Glutamatergic neuron (in vitro differentiated cells): ENCODE measurements around the gene ADISSP. TPM values are rescaled to one million over a fixed set of nuclear protein-coding genes. Genes with fewer than 3 reads are reported as not detected.

Source experiments
- DNase-seq: peaks from one replicate; pipeline ENCODE4 v3.0.0; 2022
- H3K27ac Mint-ChIP-seq: one replicate; pipeline ENCODE4 v1.8.0; 2020; ENCODE audit warnings: mild to moderate bottlenecking, mixed read lengths, inconsistent platforms; ENCODE audit not compliant: unreplicated experiment
- H3K27me3 Mint-ChIP-seq: one replicate; pipeline ENCODE4 v1.8.0; 2020; ENCODE audit warnings: mild to moderate bottlenecking, moderate library complexity, mixed read lengths, inconsistent platforms; ENCODE audit not compliant: unreplicated experiment
- H3K36me3 Mint-ChIP-seq: one replicate; pipeline ENCODE4 v1.8.0; 2020; ENCODE audit warnings: mild to moderate bottlenecking, mixed read lengths, inconsistent platforms; ENCODE audit not compliant: unreplicated experiment
- H3K4me1 Mint-ChIP-seq: one replicate; pipeline ENCODE4 v1.8.0; 2020; ENCODE audit warnings: mild to moderate bottlenecking, low read depth, mixed read lengths, inconsistent platforms; ENCODE audit not compliant: unreplicated experiment
- H3K4me3 Mint-ChIP-seq: one replicate; pipeline ENCODE4 v1.8.0; 2020; ENCODE audit warnings: mild to moderate bottlenecking, mixed read lengths, inconsistent platforms; ENCODE audit not compliant: unreplicated experiment
- H3K9me3 Mint-ChIP-seq: one replicate; pipeline ENCODE4 v1.8.0; 2020; ENCODE audit warnings: mild to moderate bottlenecking, moderate library complexity, mixed read lengths, inconsistent platforms; ENCODE audit not compliant: unreplicated experiment
- CTCF ChIP-seq: fragments of 200-600 bp; sonication (generic); IDR thresholded peaks from one replicate; pipeline ENCODE4 v1.5.0; 2021; ENCODE audit not compliant: partially characterized antibody, unreplicated experiment
- total RNA-seq: library from RNA; stranded (reverse); fragmentation: NEBNext Ultra II Directional; extraction: Animal tissue kit (Norgen Biotek cat#: 25700); gene quantifications from one replicate; pipeline ENCODE4 v1.2.1, GENCODE V29; 2021; ENCODE audit not compliant: unreplicated experiment

ADISSP gene
- total RNA-seq, 1 donor from 2014 or later, result 54.6 TPM

- TF ChIP-seq CTCF, result no peak
- Mint-ChIP-seq H3K27ac (no peak overlapping the region), H3K4me3 (no peak overlapping the region)
These were observed 18.4 kb downstream of the ADISSP start for GRCh38 chr20:3749087-3749688.

GRCh38 chr20:3748073-3748472, 19.5 kb downstream of the ADISSP start:
- Mint-ChIP-seq H3K27ac (no peak overlapping the region), H3K36me3 (peaks cover 11% of the 10 kb centered on the region), H3K9me3 (peaks cover 7% of the 10 kb centered on the region), H3K27me3 (peaks cover 22% of the 10 kb centered on the region), H3K4me1 (no peaks in the 10 kb centered on the region), H3K4me3 (no peak overlapping the region)
- TF ChIP-seq CTCF, result no peak
- DNase-seq, result no peak

More at GRCh38 chr20:3749087-3749688, 18.4 kb downstream of the ADISSP start:
- no peak for DNase-seq
- peaks cover 7% of the 10 kb centered on the region for H3K9me3 Mint-ChIP-seq
- peaks cover 6% of the 10 kb centered on the region for H3K36me3 Mint-ChIP-seq
- H3K4me1 Mint-ChIP-seq, result no peaks in the 10 kb centered on the region
- H3K27me3 Mint-ChIP-seq, result peaks cover 20% of the 10 kb centered on the region

GRCh38 chr20:3747471-3747870, 20.1 kb downstream of the ADISSP start:
- DNase-seq, result no peak
- no peak overlapping the region for H3K27ac Mint-ChIP-seq
- no peaks in the 10 kb centered on the region for H3K4me1 Mint-ChIP-seq
- H3K9me3 Mint-ChIP-seq, result peaks cover 6% of the 10 kb centered on the region
- peaks cover 11% of the 10 kb centered on the region for H3K36me3 Mint-ChIP-seq
- H3K4me3 Mint-ChIP-seq, result no peak overlapping the region
- H3K27me3 Mint-ChIP-seq, result peaks cover 19% of the 10 kb centered on the region
- no peak for TF ChIP-seq CTCF

- Mint-ChIP-seq H3K27me3 (peaks cover 17% of the 10 kb centered on the region), H3K27ac (no peak overlapping the region), H3K9me3 (peaks cover 6% of the 10 kb centered on the region), H3K36me3 (peaks cover 11% of the 10 kb centered on the region), H3K4me3 (no peak overlapping the region), H3K4me1 (no peaks in the 10 kb centered on the region)
- no peak for DNase-seq
- no peak for TF ChIP-seq CTCF
These were observed 21.8 kb downstream of the ADISSP start for GRCh38 chr20:3745686-3746173.
